Stimulated activated CD8-positive, alpha-beta memory T cell treated with anti-CD3 and anti-CD28 coated beads, Interleukin-15, amount 100 ng/mL, for 24 hours (primary cell): Measurements from ENCODE around the gene CCNI.
A peak's percentile ranks its signal among the peaks of the same experiment; 100 is the strongest.
"Not testable (repeated sequence)": the region's sequence is repeated elsewhere in the genome, so short reads cannot be mapped to it uniquely, and the experiment has no call there.

ENCODE experiments used
- DNase-seq: peaks from one replicate; pipeline ENCODE4 v3.0.0-alpha.2; 2020; ENCODE audit warnings: low read depth

Gene CCNI

GRCh38 chr4:77075869-77076799, at the start of gene CCNI:
CCNI (minus strand) TSS chr4:77075989; CDS start chr4:77066362, 9,627 bp downstream.
- peak; percentile 89 for DNase-seq

GRCh38 chr4:77124576-77124975, 48.8 kb upstream of the CCNI start:
- no peak for DNase-seq

DNA sequence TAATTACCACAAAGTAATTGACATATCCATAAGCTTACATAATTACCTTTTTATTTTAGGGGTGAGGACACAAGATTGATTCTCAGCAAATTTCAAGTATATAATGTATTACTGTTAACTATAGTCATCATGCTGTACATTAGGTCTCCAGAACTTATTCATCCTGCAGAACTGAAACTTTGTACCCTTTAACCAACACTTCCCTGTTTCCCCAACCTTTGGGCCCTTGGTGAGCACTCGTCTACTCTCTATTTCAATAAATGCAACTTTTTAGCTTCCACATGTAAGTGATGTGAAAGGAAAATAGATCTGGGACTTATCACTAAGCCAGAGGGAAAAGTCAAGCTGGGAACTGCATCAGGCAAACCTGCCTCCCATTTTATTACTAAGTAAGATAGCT, 47.6 kb upstream of the CCNI start:
- DNase-seq = no peak

DNA sequence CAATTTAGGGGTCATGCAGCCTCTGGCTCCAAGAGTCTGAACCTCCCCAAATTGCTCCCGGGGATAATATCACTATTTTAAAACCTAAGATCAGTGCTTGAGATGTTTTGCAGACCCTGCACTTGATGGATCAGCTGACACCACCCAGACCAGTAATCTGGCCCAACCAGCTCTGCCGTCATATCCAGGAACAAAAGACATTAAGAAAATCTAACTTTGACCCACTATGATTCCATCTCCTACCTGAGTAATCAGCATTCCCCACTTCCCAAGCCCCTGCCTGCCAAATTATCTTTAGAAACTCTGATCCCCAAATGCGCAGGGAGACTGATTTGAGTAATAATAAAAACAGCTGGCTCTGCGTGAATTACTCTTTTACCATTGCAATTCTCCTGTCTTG, 46.9 kb upstream of the CCNI start:
- no peak for DNase-seq

GRCh38 chr4:77121736-77122240, 46.0 kb upstream of the CCNI start:
- no peak for DNase-seq

- DNase-seq = no peak
Observed at GRCh38 chr4:77120886-77121508, 45.2 kb upstream of the CCNI start.

DNA sequence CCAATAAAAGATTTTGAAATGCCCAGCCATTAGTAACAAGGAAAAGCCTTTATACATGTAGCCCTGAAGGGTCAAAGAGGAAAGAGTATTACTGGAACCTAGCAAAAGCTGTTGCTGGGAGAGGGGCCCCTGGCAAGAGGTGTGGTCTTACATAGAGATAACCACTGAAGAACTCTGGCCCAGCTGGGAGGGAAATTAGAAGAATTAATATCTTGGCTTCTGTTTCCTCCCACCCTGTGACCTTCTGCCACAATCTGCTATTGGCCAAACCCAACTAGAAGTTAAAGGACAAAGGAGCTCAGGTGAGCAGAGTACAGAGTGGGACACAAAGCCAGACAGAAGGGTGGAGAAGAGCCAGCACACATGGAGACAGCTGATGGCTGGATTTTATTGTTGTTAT, 41.9 kb upstream of the CCNI start:
- DNase-seq = no peak

DNA sequence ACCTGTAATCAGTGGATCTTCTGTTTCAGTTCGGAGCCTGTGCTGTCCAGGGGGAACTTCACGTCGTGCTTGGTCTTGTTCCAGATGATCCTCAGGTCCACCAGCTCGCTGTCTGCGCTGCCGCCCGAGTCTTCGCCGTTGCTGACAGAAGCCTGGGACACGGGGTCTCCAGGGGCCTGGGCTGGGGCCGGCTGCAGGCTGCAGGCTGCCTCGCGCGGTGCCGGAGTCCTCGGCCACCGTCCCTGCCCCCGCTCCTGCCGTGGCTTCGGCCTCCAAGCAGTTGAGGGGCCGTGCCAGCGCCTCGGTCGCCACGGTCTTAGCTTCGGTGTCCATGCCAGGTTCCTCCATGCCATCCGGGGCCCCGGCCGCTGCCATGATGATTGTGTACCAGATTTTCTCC, 37.3 kb upstream of the CCNI start:
- DNase-seq = no peak

DNA sequence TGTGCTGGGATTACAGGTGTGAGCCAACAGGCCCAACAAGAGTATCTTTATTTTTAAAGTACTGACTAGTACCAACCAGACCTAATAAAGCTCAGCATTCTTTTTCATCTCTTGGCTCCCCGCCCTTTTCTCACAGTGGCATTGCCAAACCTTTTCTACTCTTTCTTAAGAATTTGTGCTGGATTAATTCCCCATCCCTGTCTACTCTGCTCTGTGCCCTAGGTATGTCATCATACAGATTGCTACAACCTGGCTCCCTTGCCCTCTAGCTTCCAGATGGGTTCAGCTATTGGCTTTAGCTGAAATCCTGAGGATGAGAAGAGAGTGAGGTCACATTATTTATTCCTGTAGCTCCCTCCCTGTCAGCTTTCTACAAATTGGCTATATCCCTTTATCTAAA, 34.9 kb upstream of the CCNI start:
- DNase-seq = no peak

DNA sequence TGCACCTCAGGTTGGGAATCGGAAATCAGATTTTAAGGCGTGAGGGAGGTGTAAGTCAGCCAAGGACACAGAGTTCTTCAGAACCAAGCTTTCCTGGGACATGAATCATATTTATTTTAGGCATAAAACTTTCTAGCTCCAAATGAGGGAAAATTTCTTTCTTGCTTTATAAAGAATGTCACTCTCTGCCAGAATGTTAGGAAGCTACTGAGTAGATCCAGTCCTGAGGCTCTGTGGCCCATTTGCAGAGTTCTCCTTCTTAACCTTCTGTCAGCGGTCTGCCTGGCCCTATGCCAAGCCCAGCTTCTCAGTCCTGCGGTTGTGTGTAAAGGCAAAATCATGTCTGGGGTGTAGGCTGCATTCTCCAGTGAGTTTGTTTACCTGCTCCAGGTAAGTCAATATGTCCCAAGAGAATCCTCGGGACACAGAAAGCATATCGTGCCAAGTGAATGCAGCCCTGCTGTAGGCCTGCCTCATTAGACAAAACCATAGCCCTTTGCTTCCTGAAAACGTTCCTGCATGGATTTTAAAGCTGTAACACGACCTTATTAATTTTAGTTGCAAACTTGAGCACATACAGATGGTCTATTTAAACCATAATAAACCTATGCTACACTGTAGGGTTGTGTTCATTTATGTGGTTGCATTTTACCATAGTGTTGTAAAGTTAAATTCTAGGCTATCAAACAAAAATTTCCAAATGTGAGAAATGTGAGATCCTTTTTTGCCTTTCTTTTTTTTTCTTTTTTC, 29.2 kb upstream of the CCNI start:
- DNase-seq = no peak

DNA sequence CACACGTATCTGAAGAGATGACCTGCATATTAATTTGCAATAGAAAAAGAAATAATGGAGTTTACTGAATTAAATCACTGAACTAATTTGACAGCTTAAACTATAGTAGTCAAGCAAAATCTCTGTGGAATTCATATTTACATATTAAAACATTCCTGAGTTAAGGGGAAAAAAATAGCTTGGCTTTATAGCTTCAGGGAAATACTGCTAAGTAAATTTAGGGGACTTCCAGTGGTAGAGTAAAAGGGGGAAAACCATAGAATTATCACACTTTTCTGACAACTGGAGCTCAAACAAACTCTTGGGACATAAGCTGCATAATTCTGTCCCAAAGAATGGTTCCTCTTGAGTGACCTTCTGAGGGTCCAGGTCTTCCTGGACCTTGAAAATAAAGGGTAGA, 28.6 kb upstream of the CCNI start:
- DNase-seq = no peak

- DNase-seq = no peak
Observed at GRCh38 chr4:77100234-77100633, 24.4 kb upstream of the CCNI start.

DNA sequence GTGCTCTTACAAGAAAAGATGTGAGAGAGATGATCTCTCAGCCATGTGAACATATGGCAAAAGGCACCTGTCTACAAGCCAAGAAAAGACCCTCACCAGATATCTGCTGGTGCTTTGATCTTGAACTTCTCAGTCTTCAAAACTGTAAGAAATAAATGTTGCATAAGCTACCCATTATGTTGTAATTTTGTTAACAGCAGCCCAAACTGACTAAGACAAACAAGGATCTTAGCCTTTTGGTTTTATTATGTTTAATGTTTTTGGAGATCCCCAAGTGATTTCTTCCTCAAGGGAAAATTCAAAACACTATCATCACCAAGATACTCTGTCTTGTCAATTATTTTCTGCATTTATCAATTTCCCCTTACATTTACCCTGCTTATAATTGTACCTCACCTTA, 21.8 kb upstream of the CCNI start:
- no peak for DNase-seq

GRCh38 chr4:77095101-77095821, 19.5 kb upstream of the CCNI start:
- peak; percentile 22 for DNase-seq

- DNase-seq = no peak
Observed at GRCh38 chr4:77094496-77094895, 18.7 kb upstream of the CCNI start.

- no peak for DNase-seq
Observed at GRCh38 chr4:77093401-77093800, 17.6 kb upstream of the CCNI start.

- DNase-seq = no peak
Observed at GRCh38 chr4:77092975-77093374, 17.2 kb upstream of the CCNI start.

- no peak for DNase-seq
Observed at GRCh38 chr4:77089866-77090265, 14.1 kb upstream of the CCNI start.

- DNase-seq = not testable (repeated sequence)
Observed at GRCh38 chr4:77087027-77087426, 11.2 kb upstream of the CCNI start.

DNA sequence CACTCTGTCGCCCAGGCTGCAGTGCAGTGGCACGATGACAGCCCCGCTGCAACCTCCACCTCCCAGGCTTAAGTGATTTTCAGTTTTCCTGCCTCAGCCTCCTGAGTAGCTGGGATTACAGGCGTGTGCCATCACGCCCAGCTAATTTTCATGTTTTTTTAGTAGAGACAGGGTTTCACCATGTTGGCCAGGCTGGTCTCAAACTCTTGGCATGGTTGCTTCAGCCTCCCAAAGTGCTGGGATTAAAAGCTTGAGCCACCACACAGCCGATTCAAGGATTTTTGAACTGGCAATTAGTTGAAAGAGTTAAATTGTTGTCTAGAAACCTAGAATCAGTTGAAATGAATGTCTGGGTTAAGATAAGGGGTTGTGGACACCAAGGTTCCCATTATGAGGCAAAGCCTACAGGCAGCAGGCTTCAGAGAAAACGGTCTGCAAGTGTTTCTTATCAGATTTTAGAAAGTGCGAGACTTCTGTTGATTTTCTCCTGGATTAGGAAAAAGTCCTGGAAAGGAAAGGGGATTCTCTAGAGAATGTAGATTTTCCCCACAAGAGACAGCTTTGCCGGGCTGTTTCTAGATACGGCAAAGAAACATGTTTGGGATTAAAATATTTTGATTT, 8.3 kb upstream of the CCNI start:
- no peak for DNase-seq

DNA sequence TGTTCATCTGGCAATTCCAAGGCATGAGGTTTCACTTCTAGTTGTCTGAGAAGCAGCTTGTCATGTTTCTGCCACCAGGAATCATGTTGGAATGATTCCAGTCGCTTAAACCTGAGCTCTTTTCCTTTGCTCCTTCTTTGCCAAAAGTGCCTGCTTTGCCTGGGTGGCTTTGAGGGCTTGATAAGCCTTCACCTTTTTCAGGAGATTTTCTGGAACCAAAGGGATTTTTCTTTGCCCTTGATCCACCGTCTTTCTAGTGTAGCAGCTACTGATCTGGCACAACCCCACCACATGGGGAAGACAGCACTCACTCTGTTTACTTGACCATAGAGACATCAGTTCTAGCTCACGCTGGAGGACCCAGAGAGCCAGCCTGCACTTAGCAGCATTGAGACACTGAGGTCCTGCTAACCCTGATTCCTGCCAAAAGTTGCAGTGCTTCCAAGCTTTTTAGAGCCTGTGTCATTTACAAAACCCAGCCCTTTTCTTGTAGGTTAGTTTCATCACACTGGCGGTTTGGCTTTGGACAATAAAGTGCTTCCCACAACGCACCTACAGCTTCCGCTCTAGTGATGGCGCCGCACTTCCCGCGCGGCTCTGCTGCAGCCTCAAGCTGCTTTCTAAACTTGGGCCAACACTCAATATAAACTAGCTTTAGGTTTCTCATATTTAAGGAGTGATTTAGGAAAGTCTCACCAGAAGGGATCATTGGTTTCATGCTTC, 7.3 kb upstream of the CCNI start:
- no peak for DNase-seq
